ENCODE results near the gene PIM2.

The PIM2 gene

GRCh38 chrX:48927736-48928382 is 9.0 kb upstream of the PIM2 start:
- no peak overlapping the region for H3K4me3 ChIP-seq (ENCODE audit: low read depth, low read length)
- TF ChIP-seq CTCF (IDR thresholded peaks at IDR 0.05; ENCODE audit: insufficient read depth, low read length, missing control alignments): no peak
- ChIA-PET POLR2A (no interaction called here), CTCF (interaction anchor here (0.9 kb wide), 1 partner anchor 26 kb away, joined by 3 read pairs; no protein-coding TSS in a partner anchor)
- no peak for DNase-seq (ENCODE audit: low read depth, low spot score)

- no peak overlapping the region for H3K4me3 ChIP-seq (ENCODE audit: low read depth, low read length)
- no peak for DNase-seq (ENCODE audit: low read depth, low spot score)
- CTCF ChIA-PET: interaction anchor here (0.8 to 0.9 kb wide), 2 partner anchors 16 to 27 kb away, joined by 3 read pairs; no protein-coding TSS in a partner anchor
- POLR2A ChIA-PET: no interaction called here
- TF ChIP-seq CTCF (IDR thresholded peaks at IDR 0.05; ENCODE audit: insufficient read depth, low read length, missing control alignments): no peak
Observed at GRCh38 chrX:48927123-48927522, 8.3 kb upstream of the PIM2 start.

- TF ChIP-seq CTCF (IDR thresholded peaks at IDR 0.05; ENCODE audit: insufficient read depth, low read length, missing control alignments): no peak
- no peak for DNase-seq (ENCODE audit: low read depth, low spot score)
- no peak overlapping the region for H3K4me3 ChIP-seq (ENCODE audit: low read depth, low read length)
- ChIA-PET CTCF (no interaction called here), POLR2A (no interaction called here)
Observed at GRCh38 chrX:48924270-48924669, 5.4 kb upstream of the PIM2 start.

- POLR2A ChIA-PET: no interaction called here
- H3K4me3 ChIP-seq (ENCODE audit: low read depth, low read length): no peak overlapping the region
- TF ChIP-seq CTCF (IDR thresholded peaks at IDR 0.05; ENCODE audit: insufficient read depth, low read length, missing control alignments): no peak
- no peak for DNase-seq (ENCODE audit: low read depth, low spot score)
- CTCF ChIA-PET: no interaction called here
Observed at GRCh38 chrX:48923771-48924170, 4.9 kb upstream of the PIM2 start.

- no peak for TF ChIP-seq CTCF (IDR thresholded peaks at IDR 0.05; ENCODE audit: insufficient read depth, low read length, missing control alignments)
- H3K4me3 ChIP-seq (ENCODE audit: low read depth, low read length): no peak overlapping the region
- DNase-seq (ENCODE audit: low read depth, low spot score): no peak
- ChIA-PET CTCF (interaction anchor here (1.4 kb wide), 1 partner anchor 123 kb away, joined by 3 read pairs; no protein-coding TSS in a partner anchor), POLR2A (interaction anchor here (0.6 kb wide), 1 partner anchor 102 kb away, joined by 3 read pairs; no protein-coding TSS in a partner anchor)
Observed at GRCh38 chrX:48920718-48921104, 1.9 kb upstream of the PIM2 start.

GRCh38 chrX:48919947-48920717 is 1.3 kb upstream of the PIM2 start:
- CTCF ChIA-PET: no interaction called here
- no peak overlapping the region for H3K4me3 ChIP-seq (ENCODE audit: low read depth, low read length)
- no peak for TF ChIP-seq CTCF (IDR thresholded peaks at IDR 0.05; ENCODE audit: insufficient read depth, low read length, missing control alignments)
- no peak for DNase-seq (ENCODE audit: low read depth, low spot score)
- POLR2A ChIA-PET: interaction anchor here (0.6 kb wide), 1 partner anchor 103 kb away, joined by 3 read pairs; no protein-coding TSS in a partner anchor

Data from AG04449 (cell line).